Measurements from ENCODE around the gene SEMA3A.

Gene SEMA3A

GRCh38 chr7:83931968-83932367, 262.6 kb downstream of the SEMA3A start (continued):
- TF ChIP-seq CREB5 (CRISPR knock-in tag; IDR thresholded peaks at IDR 0.05; ENCODE audit: low read depth): no peak
- no peak for TF ChIP-seq TCF4 (CRISPR knock-in tag; IDR thresholded peaks at IDR 0.05; ENCODE audit: borderline replicate concordance)

- TF ChIP-seq ESRRG (CRISPR knock-in tag; IDR thresholded peaks at IDR 0.05) (no peak), ZNF70 (CRISPR knock-in tag; IDR thresholded peaks at IDR 0.05) (no peak), SNAI2 (CRISPR knock-in tag; IDR thresholded peaks at IDR 0.05) (no peak), GLIS3 (CRISPR knock-in tag; IDR thresholded peaks at IDR 0.05) (no peak), ZC3H10 (CRISPR knock-in tag; IDR thresholded peaks at IDR 0.05) (no peak), ZFP30 (CRISPR knock-in tag; IDR thresholded peaks at IDR 0.05) (no peak), CSDC2 (CRISPR knock-in tag; IDR thresholded peaks at IDR 0.05) (no peak), PPARA (CRISPR knock-in tag; IDR thresholded peaks at IDR 0.05; ENCODE audit: borderline replicate concordance) (no peak), TCF4 (CRISPR knock-in tag; IDR thresholded peaks at IDR 0.05; ENCODE audit: borderline replicate concordance) (no peak), CREB5 (CRISPR knock-in tag; IDR thresholded peaks at IDR 0.05; ENCODE audit: low read depth) (no peak), OSR1 (CRISPR knock-in tag; IDR thresholded peaks at IDR 0.05) (no peak), CSRNP3 (CRISPR knock-in tag; IDR thresholded peaks at IDR 0.05) (no peak), RARB (CRISPR knock-in tag; IDR thresholded peaks at IDR 0.05) (no peak), ARNTL (CRISPR knock-in tag; IDR thresholded peaks at IDR 0.05; ENCODE audit: borderline replicate concordance, low read depth) (no peak), BACH2 (CRISPR knock-in tag; IDR thresholded peaks at IDR 0.05; ENCODE audit: borderline replicate concordance) (no peak), ISL1 (CRISPR knock-in tag; IDR thresholded peaks at IDR 0.05) (no peak), ZNF8 (CRISPR knock-in tag; IDR thresholded peaks at IDR 0.05) (no peak), POU6F1 (CRISPR knock-in tag; IDR thresholded peaks at IDR 0.05; ENCODE audit: borderline replicate concordance, low read depth) (no peak), ZFP3 (CRISPR knock-in tag; IDR thresholded peaks at IDR 0.05) (no peak), PATZ1 (CRISPR knock-in tag; IDR thresholded peaks at IDR 0.05; ENCODE audit: borderline replicate concordance) (no peak)
- ATAC-seq: no peak
Observed at GRCh38 chr7:83930262-83930661, 264.3 kb downstream of the SEMA3A start.

- no peak for ATAC-seq
- TF ChIP-seq OSR1 (CRISPR knock-in tag; IDR thresholded peaks at IDR 0.05) (no peak), PPARA (CRISPR knock-in tag; IDR thresholded peaks at IDR 0.05; ENCODE audit: borderline replicate concordance) (no peak), ZNF70 (CRISPR knock-in tag; IDR thresholded peaks at IDR 0.05) (no peak), TSHZ2 (CRISPR knock-in tag; IDR thresholded peaks at IDR 0.05) (no peak), ZNF565 (CRISPR knock-in tag; conservative IDR thresholded peaks at IDR 0.05; ENCODE audit: low read depth) (no peak), PATZ1 (CRISPR knock-in tag; IDR thresholded peaks at IDR 0.05; ENCODE audit: borderline replicate concordance) (no peak), TOX (CRISPR knock-in tag; IDR thresholded peaks at IDR 0.05; ENCODE audit: borderline replicate concordance) (no peak), ISL1 (CRISPR knock-in tag; IDR thresholded peaks at IDR 0.05) (no peak), TCF4 (CRISPR knock-in tag; IDR thresholded peaks at IDR 0.05; ENCODE audit: borderline replicate concordance) (no peak), GLIS3 (CRISPR knock-in tag; IDR thresholded peaks at IDR 0.05) (no peak), ESRRG (CRISPR knock-in tag; IDR thresholded peaks at IDR 0.05) (no peak), ZC3H10 (CRISPR knock-in tag; IDR thresholded peaks at IDR 0.05) (no peak), ZFP3 (CRISPR knock-in tag; IDR thresholded peaks at IDR 0.05) (no peak), ZNF8 (CRISPR knock-in tag; IDR thresholded peaks at IDR 0.05) (no peak), CSDC2 (CRISPR knock-in tag; IDR thresholded peaks at IDR 0.05) (no peak), SNAI2 (CRISPR knock-in tag; IDR thresholded peaks at IDR 0.05) (no peak), CSRNP3 (CRISPR knock-in tag; IDR thresholded peaks at IDR 0.05) (no peak)
Observed at GRCh38 chr7:83925860-83926259, 268.7 kb downstream of the SEMA3A start.
